GM23338 (cell line): ENCODE measurements around the gene SEL1L3.

Source experiments
- EZH2phosphoT487 ChIP-seq: fragments of 200-600 bp; sonication (generic); IDR thresholded peaks from one replicate; pipeline ENCODE4 v1.8.1; 2018; ENCODE audit warnings: antibody characterized with exemption; ENCODE audit not compliant: unreplicated experiment
- POLR2AphosphoS5 ChIP-seq: IDR thresholded peaks from 2 replicates; pipeline ENCODE4 v1.6.1; 2016; ENCODE audit warnings: antibody characterized with exemption, low read depth
- REST ChIP-seq: IDR thresholded peaks from one replicate; pipeline ENCODE4 v1.6.1; 2018; ENCODE audit warnings: antibody characterized with exemption; ENCODE audit not compliant: unreplicated experiment
- ZNF114 ChIP-seq: fragments of 250-450 bp; sonication (Bioruptor Pico); IDR thresholded peaks from 2 replicates; pipeline ENCODE4 v1.5.0; 2020; ENCODE audit warnings: mild to moderate bottlenecking, moderate library complexity
- ZNF331 ChIP-seq: fragments of 250-450 bp; sonication (Bioruptor Pico); IDR thresholded peaks from 2 replicates; pipeline ENCODE4 v1.5.0; 2020; ENCODE audit warnings: low read depth, mild to moderate bottlenecking, moderate library complexity
- TF ChIP-seq, protein P1 (sequence below), 2 experiments: fragments of 200-600 bp in 1 of 2; sonication (generic) in 1 of 2; conservative IDR thresholded peaks; 2 replicates each; pipeline versions ENCODE4 v1.5.1 to v1.6.1; 2016 to 2017; ENCODE audit warnings: antibody characterized with exemption in 2 of 2, low read depth in 2 of 2, mild to moderate bottlenecking in 2 of 2, moderate library complexity in 1 of 2

DNA sequence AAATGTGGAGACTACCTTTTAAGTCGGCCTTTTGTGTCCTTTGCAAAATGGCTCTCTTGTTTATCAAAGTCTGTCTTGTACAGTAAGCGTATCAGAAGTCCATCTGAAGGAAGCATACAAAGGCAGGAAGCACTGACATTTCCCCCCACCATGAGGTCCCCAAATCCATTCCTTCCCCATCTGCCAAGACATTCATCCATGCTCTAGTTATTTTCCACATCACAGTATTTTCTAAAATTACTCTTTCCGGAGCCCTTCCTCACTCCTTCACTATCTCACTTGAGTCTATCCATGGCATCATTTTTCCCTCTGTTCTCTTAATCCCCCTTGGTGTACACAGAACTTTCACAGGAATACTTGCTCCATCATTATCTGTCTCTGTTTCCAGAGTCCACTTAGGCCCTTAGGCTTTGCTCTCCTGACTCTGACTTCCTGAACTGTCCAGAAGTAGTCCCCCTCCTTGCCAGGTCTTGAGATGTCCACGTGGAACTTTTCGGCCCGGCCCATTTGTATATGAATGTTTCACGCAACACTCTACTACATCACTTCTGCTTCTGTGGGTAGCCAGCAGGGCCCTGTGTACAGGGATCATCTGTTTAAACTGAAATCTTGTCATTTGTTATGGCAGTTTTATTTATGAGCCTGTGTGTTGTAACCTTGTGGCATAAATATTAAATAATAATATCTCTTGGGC is 2.1 kb downstream of the SEL1L3 start:
- TF ChIP-seq, protein P1, sequence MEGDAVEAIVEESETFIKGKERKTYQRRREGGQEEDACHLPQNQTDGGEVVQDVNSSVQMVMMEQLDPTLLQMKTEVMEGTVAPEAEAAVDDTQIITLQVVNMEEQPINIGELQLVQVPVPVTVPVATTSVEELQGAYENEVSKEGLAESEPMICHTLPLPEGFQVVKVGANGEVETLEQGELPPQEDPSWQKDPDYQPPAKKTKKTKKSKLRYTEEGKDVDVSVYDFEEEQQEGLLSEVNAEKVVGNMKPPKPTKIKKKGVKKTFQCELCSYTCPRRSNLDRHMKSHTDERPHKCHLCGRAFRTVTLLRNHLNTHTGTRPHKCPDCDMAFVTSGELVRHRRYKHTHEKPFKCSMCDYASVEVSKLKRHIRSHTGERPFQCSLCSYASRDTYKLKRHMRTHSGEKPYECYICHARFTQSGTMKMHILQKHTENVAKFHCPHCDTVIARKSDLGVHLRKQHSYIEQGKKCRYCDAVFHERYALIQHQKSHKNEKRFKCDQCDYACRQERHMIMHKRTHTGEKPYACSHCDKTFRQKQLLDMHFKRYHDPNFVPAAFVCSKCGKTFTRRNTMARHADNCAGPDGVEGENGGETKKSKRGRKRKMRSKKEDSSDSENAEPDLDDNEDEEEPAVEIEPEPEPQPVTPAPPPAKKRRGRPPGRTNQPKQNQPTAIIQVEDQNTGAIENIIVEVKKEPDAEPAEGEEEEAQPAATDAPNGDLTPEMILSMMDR (conservative IDR thresholded peaks at IDR 0.05; ENCODE audit: low read depth in 2 of 2): no peak
- TF ChIP-seq ZNF331 (CRISPR knock-in tag): no peak
- no peak for TF ChIP-seq REST
- TF ChIP-seq EZH2phosphoT487: no peak
- no peak for TF ChIP-seq POLR2AphosphoS5
- no peak for TF ChIP-seq ZNF114
